ENCODE results near the gene SOS1. TPM values are rescaled to one million over a fixed set of nuclear protein-coding genes. Genes with fewer than 3 reads are reported as not detected.

Gene SOS1
- total and polyA plus RNA-seq, 2 of the 13 experiments (the other 11 are each of a cell fraction or from before 2014, with no cell fraction given): 20.8 to 60.4 TPM

DNA sequence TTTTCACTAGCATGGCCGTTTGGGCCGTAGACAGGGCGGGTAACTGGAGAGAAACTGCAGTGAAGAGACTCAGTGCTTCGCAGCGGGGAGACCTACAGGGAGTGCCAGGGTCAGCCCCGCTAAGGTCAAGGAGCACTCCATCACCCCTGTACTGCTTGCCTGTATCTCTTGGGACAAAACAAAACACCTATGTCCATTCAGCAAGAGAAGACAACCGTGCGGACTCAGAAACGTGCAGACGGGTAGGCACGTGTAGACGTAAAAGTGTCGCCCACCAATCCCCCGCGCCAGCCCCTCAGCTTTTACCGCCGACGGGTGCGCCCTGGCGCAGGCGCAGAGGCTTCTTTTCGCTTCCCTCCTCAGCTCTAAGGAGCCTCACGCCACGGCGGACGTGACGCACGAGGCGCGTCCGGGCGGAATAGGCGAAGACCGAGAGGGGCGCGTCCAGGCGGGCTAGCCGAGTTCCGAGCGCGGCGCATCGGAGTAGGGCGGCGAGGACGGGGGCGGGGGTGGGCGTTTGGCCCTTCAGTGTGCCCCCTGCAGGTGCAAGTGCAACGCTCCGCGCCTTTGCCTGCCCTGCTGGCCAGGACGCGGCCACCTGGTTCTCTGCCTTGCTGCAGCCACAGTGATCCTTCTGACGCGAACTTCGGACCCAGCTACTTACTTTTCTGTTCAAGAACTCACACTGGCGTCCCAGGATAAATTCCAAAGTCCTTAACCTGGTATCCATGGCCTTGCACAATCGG, 3.3 kb upstream of the SOS1 start (continued):
- TF ChIP-seq, protein P1, sequence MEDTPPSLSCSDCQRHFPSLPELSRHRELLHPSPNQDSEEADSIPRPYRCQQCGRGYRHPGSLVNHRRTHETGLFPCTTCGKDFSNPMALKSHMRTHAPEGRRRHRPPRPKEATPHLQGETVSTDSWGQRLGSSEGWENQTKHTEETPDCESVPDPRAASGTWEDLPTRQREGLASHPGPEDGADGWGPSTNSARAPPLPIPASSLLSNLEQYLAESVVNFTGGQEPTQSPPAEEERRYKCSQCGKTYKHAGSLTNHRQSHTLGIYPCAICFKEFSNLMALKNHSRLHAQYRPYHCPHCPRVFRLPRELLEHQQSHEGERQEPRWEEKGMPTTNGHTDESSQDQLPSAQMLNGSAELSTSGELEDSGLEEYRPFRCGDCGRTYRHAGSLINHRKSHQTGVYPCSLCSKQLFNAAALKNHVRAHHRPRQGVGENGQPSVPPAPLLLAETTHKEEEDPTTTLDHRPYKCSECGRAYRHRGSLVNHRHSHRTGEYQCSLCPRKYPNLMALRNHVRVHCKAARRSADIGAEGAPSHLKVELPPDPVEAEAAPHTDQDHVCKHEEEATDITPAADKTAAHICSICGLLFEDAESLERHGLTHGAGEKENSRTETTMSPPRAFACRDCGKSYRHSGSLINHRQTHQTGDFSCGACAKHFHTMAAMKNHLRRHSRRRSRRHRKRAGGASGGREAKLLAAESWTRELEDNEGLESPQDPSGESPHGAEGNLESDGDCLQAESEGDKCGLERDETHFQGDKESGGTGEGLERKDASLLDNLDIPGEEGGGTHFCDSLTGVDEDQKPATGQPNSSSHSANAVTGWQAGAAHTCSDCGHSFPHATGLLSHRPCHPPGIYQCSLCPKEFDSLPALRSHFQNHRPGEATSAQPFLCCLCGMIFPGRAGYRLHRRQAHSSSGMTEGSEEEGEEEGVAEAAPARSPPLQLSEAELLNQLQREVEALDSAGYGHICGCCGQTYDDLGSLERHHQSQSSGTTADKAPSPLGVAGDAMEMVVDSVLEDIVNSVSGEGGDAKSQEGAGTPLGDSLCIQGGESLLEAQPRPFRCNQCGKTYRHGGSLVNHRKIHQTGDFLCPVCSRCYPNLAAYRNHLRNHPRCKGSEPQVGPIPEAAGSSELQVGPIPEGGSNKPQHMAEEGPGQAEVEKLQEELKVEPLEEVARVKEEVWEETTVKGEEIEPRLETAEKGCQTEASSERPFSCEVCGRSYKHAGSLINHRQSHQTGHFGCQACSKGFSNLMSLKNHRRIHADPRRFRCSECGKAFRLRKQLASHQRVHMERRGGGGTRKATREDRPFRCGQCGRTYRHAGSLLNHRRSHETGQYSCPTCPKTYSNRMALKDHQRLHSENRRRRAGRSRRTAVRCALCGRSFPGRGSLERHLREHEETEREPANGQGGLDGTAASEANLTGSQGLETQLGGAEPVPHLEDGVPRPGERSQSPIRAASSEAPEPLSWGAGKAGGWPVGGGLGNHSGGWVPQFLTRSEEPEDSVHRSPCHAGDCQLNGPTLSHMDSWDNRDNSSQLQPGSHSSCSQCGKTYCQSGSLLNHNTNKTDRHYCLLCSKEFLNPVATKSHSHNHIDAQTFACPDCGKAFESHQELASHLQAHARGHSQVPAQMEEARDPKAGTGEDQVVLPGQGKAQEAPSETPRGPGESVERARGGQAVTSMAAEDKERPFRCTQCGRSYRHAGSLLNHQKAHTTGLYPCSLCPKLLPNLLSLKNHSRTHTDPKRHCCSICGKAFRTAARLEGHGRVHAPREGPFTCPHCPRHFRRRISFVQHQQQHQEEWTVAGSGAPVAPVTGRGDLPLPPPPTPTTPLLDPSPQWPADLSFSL (CRISPR knock-in tag; IDR thresholded peaks at IDR 0.05): no peak
- TF ChIP-seq ZNF354B (CRISPR knock-in tag; IDR thresholded peaks at IDR 0.05) (no peak; the same call in 1 of the 2 replicates), ZNF891 (CRISPR knock-in tag; IDR thresholded peaks at IDR 0.05) (peak; percentile 97; the same call in 1 of the 2 replicates), ZNF101 (CRISPR knock-in tag; IDR thresholded peaks at IDR 0.05; ENCODE audit: borderline replicate concordance, low read depth) (peak; percentile 80; the same call in 1 of the 2 replicates), CBX1 (IDR thresholded peaks at IDR 0.05; ENCODE audit: low read depth) (peak; percentile 95), PCBP1 (IDR thresholded peaks at IDR 0.05; ENCODE audit: borderline replicate concordance, low read depth, low read length) (peak; percentile 53; the same call in 1 of the 2 replicates), XBP1 (CRISPR knock-in tag; IDR thresholded peaks at IDR 0.05) (no peak), TBP (CRISPR knock-in tag; IDR thresholded peaks at IDR 0.05) (no peak; the same call in 1 of the 2 replicates), ZNF501 (CRISPR knock-in tag; IDR thresholded peaks at IDR 0.05) (no peak), MTF1 (CRISPR knock-in tag; IDR thresholded peaks at IDR 0.05) (no peak), MED8 (CRISPR knock-in tag; IDR thresholded peaks at IDR 0.05; ENCODE audit: insufficient replicate concordance) (peak; percentile 76), ZNF703 (CRISPR knock-in tag; IDR thresholded peaks at IDR 0.05; ENCODE audit: borderline replicate concordance) (peak; percentile 55; the same call in 1 of the 2 replicates), NFKBIZ (CRISPR knock-in tag; IDR thresholded peaks at IDR 0.05) (peak; percentile 91), HOXA7 (CRISPR knock-in tag; IDR thresholded peaks at IDR 0.05) (no peak), ZFX (CRISPR knock-in tag; IDR thresholded peaks at IDR 0.05; ENCODE audit: low read depth) (peak; percentile 67; the same call in 1 of the 2 replicates), TRIM24 (CRISPR knock-in tag; IDR thresholded peaks at IDR 0.05) (no peak; the same call in 1 of the 2 replicates), GPN1 (CRISPR knock-in tag; IDR thresholded peaks at IDR 0.05; ENCODE audit: borderline replicate concordance) (no peak), MYNN (CRISPR knock-in tag; IDR thresholded peaks at IDR 0.05; ENCODE audit: low read depth) (peak; percentile 34; the same call in 1 of the 2 replicates), ZNF883 (CRISPR knock-in tag; IDR thresholded peaks at IDR 0.05; ENCODE audit: not compliant biosample characterization) (peak; percentile 91), GFI1 (CRISPR knock-in tag; IDR thresholded peaks at IDR 0.05; ENCODE audit: borderline replicate concordance) (peak; percentile 71; the same call in 1 of the 2 replicates)
- TF ChIP-seq, protein P2, sequence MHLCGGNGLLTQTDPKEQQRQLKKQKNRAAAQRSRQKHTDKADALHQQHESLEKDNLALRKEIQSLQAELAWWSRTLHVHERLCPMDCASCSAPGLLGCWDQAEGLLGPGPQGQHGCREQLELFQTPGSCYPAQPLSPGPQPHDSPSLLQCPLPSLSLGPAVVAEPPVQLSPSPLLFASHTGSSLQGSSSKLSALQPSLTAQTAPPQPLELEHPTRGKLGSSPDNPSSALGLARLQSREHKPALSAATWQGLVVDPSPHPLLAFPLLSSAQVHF (CRISPR knock-in tag; IDR thresholded peaks at IDR 0.05): no peak; the same call in 1 of the 2 replicates
- TF ChIP-seq, protein P3, sequence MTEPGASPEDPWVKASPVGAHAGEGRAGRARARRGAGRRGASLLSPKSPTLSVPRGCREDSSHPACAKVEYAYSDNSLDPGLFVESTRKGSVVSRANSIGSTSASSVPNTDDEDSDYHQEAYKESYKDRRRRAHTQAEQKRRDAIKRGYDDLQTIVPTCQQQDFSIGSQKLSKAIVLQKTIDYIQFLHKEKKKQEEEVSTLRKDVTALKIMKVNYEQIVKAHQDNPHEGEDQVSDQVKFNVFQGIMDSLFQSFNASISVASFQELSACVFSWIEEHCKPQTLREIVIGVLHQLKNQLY (CRISPR knock-in tag; IDR thresholded peaks at IDR 0.05): peak; percentile 80; the same call in 1 of the 2 replicates

Data from HepG2 (cell line).